WERI-Rb-1 (cell line): ENCODE data around the gene RFTN1.

Experiments
- DNase-seq: peaks from one replicate; pipeline ENCODE4 v3.0.0-alpha.2; 2020
- H3K27ac ChIP-seq: fragments of 250-450 bp; sonication (Bioruptor Pico); 2 replicates; pipeline ENCODE4 v1.5.1; 2020; ENCODE audit warnings: mild to moderate bottlenecking, moderate library complexity
- H3K27me3 ChIP-seq: fragments of 250-450 bp; sonication (Bioruptor Pico); 2 replicates; pipeline ENCODE4 v1.5.1; 2021; ENCODE audit warnings: mild to moderate bottlenecking, low read depth, moderate library complexity; ENCODE audit not compliant: insufficient read depth, severe bottlenecking
- H3K36me3 ChIP-seq: fragments of 250-450 bp; sonication (Bioruptor Pico); 2 replicates; pipeline ENCODE4 v1.5.1; 2020; ENCODE audit warnings: mild to moderate bottlenecking, moderate library complexity
- H3K4me3 ChIP-seq: 2 replicates; pipeline ENCODE4 v1.5.1; 2011; ENCODE audit warnings: low read depth, mild to moderate bottlenecking, control low read depth, low read length
- H3K9me3 ChIP-seq: fragments of 250-450 bp; sonication (Bioruptor Pico); 2 replicates; pipeline ENCODE4 v1.5.1; 2021; ENCODE audit warnings: mild to moderate bottlenecking, moderate library complexity; ENCODE audit not compliant: severe bottlenecking
- TF ChIP-seq, protein P1 (sequence below): IDR thresholded peaks from 2 replicates; pipeline ENCODE4 v1.5.1; 2011; ENCODE audit warnings: low read depth, mild to moderate bottlenecking, control low read depth, inconsistent platforms, low read length

Gene RFTN1

DNA sequence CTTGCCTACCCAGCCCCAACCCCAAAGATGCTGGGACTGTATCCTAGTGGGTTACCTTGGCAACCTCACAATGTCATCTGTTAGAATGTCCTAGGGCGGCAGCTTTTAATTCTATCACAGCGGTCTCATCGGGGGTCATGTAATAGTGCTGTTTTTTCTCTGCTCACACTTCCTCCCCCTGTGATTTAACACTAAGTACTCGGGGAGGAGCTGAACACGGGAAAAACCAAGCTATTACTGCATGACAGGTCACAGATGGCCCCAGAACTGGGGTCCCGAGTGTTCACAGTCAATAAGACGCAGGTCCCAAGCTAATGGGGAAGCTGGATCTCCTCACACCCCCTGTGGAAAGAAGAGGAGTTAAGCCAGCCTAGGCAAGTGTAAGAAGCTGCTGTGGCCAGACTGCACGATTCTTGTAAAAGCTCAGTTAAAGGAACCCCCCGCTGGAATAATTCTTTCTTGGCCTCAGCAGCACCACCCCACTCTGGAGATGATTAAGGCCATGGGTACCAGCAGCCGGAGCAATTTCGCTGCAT, 2.5 kb upstream of the RFTN1 start:
- no peak for DNase-seq
- Histone ChIP-seq H3K36me3 (no peaks in the 10 kb centered on the region), H3K9me3 (no peaks in the 10 kb centered on the region), H3K27ac (no peak overlapping the region), H3K4me3 (no peak overlapping the region), H3K27me3 (peaks cover 20% of the 10 kb centered on the region)
- TF ChIP-seq, protein P1, sequence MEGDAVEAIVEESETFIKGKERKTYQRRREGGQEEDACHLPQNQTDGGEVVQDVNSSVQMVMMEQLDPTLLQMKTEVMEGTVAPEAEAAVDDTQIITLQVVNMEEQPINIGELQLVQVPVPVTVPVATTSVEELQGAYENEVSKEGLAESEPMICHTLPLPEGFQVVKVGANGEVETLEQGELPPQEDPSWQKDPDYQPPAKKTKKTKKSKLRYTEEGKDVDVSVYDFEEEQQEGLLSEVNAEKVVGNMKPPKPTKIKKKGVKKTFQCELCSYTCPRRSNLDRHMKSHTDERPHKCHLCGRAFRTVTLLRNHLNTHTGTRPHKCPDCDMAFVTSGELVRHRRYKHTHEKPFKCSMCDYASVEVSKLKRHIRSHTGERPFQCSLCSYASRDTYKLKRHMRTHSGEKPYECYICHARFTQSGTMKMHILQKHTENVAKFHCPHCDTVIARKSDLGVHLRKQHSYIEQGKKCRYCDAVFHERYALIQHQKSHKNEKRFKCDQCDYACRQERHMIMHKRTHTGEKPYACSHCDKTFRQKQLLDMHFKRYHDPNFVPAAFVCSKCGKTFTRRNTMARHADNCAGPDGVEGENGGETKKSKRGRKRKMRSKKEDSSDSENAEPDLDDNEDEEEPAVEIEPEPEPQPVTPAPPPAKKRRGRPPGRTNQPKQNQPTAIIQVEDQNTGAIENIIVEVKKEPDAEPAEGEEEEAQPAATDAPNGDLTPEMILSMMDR = no peak

DNA sequence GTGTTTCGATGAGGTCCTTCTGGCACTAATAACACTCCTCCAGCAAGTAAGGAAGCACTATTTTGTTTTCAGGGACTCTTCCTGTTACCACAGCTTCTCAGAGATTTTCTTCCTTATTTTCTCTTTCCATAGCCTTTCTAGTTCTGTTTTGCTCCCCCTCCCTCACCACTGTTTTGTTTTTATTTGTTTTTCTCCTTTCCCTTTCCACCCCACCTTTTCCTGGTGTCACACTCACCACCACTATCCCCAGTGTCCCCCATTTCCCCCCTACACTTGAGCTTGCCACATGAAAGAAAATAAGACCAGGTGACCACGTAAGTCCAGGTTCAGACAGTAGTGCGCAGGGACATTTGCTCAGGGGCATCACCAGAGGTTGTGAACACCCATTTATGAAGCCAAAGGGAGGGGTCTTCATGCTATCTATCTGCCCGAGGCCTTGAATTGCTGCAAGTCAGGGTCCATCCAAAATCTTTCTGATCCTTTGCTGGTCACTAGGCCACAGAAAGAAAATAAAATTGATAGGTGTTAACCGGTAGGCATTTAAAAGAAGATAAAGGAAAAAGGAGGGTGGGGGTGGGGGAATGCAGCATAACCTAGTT, 1.4 kb upstream of the RFTN1 start:
- Histone ChIP-seq H3K4me3 (no peak overlapping the region), H3K9me3 (no peaks in the 10 kb centered on the region), H3K27me3 (peaks cover 20% of the 10 kb centered on the region), H3K27ac (no peak overlapping the region), H3K36me3 (no peaks in the 10 kb centered on the region)
- TF ChIP-seq, protein P1 = no peak
- no peak for DNase-seq

DNA sequence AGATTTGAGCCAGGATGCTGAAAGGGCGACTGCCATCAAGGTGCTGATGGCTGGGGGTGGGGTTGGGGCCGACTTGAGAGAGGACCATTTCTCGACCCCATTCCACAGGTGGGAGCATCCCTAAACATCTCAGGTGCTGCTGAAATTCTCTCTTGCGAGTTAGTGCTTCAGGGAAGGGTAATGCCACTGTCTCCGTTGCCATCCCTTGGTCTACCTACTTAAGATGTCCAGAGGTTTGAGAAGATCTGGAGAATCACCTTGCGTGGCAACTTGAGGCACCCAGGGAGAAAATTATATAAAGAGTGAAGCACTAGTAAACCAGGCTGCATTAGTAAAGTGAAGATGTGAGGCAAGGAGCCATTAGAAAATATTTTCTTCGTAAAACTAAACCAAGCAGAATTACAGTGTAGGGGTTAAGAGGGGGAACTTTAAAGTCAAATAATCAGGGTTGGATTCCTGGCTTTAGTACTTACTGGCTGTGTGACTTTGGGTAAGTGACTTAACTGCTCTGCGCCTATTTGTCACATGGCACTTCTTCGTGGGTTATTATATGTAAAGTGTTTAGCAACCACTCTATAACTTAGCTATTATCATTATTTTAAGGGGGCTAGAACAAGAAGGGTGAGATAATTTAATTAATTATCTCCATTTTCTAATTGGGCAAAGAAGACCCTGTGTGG, 662 bp upstream of the RFTN1 start:
- DNase-seq = no peak
- H3K9me3 ChIP-seq = no peaks in the 10 kb centered on the region
- no peak overlapping the region for H3K27ac ChIP-seq
- H3K27me3 ChIP-seq = peaks cover 20% of the 10 kb centered on the region
- H3K36me3 ChIP-seq = no peaks in the 10 kb centered on the region
- TF ChIP-seq, protein P1 = no peak
- peak overlapping the region; percentile 64 for H3K4me3 ChIP-seq

DNA sequence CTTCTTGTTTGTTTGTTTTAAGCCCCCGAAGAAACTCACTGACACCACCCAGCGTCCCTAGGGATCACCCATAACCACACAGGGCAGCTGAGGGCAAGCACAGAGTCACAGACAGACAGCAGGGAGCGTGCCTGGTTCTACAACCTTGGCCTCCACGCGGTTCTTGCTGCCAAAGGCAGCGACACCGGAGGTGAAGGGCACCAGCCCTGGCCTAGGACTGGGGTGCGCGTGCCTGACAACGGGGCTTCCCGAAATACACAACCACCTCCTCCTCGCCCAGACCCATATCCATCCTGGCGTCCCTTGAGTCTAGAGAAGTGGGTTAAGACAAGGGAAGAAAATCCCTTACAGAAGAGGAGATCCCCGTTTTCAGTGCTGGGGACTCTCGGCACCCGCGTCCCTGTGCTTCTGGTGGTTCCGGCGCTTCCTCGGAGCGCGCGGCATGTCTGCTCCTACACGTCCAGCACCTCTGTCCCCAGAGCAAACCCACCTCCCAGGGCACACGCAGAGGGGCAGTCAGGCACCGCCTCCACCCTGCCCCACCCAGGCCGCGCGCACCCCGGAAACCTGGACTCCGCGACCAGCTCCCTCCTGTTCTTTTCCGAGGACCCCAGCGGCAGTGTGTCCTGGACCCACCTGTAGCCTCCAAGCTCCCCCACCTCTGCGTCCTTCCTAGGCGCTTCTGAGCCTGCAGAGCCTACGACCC, 911 bp downstream of the RFTN1 start:
- H3K4me3 ChIP-seq = peak overlapping the region; percentile 64

DNA sequence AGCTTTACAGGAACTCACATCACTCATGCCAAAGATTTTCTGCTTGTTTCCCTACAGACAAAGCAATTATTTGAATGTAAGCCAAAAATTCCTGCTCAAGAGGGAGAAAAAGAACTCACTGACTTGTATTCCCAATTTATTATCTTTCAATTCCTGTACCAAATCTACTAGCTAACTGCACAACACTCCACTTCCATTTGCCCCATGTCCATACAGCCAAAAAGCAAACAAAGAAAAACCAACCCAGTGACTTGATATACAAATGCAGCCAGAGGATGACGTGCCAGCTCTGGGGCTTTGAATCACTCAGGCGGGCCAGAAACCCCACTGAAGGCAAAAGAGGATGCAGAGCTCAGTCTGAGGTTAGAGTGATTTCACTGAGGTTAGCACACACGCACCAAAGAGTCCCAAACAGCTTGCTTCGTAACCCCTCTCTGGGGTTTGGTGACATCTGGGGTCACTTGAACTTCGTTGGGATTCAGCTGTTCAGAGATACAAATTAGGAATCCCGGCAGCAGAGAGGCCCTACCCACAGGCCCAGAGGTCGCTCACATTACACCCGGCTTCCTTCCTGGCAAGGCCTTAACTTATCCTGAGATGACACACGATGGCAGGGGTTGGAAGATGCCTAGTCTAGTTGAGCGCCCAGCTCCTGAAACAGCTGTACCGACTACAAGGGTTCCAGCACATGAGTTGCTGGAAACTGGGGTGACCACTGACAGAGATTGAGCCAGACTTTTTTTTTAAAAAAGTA, 1.6 kb downstream of the RFTN1 start:
- TF ChIP-seq, protein P1 = no peak
- Histone ChIP-seq H3K36me3 (no peaks in the 10 kb centered on the region), H3K4me3 (no peak overlapping the region), H3K27me3 (peaks cover 20% of the 10 kb centered on the region), H3K9me3 (no peaks in the 10 kb centered on the region), H3K27ac (no peak overlapping the region)
- DNase-seq = no peak

More for the DNA sequence above, 911 bp downstream of the RFTN1 start:
- TF ChIP-seq, protein P1 = no peak
- Histone ChIP-seq H3K36me3 (no peaks in the 10 kb centered on the region), H3K27me3 (peaks cover 20% of the 10 kb centered on the region), H3K27ac (no peak overlapping the region), H3K9me3 (no peaks in the 10 kb centered on the region)
- no peak for DNase-seq
